HG03342 (cell line): Measurements from ENCODE around the gene DCAKD.

Source experiments
- ATAC-seq: cut with Tn5 transposase; IDR thresholded peaks from one replicate; pipeline ENCODE4 v1.9.1; 2021; ENCODE audit warnings: mild to moderate bottlenecking, moderate library complexity; ENCODE audit not compliant: unreplicated experiment

Gene DCAKD

DNA sequence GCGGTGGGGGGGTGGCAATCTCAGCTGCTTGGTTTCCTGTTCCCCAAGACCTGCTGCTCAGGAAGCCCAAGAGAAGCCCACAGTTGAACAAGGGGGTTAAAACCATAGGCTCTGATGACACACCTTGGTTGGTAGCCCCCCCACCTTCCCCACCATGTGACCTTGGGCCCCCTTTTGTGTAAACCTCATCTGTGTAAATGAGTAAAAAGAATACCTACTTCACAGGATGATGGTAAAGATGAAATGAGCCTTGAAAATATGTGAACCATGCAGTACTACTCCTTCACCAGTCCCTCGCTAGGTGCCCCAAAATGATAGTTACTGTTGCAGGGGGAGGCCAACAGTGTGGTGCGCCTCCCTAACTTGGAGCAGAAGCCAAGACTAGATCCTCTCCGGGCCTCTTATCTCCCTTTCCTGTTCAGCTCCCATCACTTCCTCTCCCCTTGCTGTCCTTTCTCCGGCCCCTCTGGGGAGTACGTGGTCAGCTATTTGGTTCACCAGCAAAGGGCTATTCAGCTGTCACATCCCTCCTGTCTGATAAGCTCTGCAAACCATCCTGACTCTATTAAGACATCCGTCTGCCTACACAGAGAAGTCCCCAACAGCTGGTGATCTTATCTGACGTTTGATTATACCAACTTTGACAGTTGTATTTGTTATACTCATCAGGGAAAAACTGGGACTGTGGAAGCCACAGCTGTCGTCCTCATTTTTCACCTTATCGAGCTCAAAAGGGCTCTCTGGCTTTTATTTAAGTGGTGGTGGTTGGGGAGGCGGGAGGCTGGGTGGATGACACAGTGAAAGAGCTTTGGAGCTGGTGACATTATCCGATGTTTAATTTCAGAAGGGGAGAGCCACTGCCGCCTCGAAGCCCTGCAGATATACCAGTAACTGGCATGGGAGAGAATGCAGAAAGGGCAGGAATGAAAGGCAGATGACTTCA, 19.9 kb downstream of the DCAKD start:
- ATAC-seq: no peak

DNA sequence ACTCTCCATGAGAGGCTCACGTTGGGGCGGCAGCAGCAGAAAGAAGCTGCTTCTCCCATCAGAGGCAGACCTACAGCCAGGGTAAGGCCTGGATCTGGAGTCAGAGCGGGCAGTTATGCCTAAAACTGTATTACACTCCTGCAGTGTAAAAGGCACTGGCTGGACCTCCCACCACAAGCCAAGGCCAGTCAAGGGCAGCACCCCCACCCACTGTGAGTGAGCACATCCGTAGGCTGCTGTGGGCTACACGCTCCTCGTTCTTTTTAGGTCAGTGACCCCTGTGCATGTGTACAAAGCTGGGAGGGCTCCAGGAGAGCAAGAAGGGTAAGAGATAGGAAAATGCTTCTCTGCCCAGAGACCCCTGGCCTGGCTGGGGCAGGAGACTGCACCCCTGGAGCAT, 20.7 kb downstream of the DCAKD start:
- ATAC-seq: no peak

DNA sequence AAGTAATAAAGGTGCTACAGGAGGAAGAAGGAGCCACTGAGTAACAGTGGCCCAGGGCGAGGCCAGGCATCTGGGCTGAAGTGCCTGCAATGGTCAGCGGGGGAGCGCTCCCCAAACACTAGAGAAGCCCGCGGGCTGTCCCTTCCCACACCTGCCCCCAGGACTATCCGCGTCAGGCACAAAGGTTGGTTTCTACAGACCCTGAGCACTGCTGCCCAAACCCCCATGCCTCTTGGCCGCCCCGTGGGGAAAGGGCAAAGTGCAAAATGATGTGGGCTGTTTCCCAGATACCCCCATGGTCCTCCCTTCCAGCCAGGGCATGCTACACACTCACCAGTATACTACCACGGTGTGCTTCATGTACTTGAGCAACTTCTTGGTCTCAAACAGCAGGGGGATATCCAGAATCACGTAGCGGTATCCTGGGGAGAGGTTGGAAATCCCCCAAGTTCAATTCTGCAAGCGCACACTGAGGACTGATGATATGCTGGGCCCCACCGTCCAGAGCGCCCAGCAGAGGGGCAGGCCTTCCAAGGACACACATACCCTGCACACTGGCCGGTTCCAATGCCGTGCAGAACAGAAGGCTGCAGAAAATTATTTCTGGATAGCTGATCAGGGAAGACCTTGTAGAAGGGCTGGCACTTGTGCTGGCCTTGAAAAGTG, 21.5 kb downstream of the DCAKD start:
- no peak for ATAC-seq

GRCh38 chr17:45029096-45029495, 22.3 kb downstream of the DCAKD start:
- no peak for ATAC-seq

DNA sequence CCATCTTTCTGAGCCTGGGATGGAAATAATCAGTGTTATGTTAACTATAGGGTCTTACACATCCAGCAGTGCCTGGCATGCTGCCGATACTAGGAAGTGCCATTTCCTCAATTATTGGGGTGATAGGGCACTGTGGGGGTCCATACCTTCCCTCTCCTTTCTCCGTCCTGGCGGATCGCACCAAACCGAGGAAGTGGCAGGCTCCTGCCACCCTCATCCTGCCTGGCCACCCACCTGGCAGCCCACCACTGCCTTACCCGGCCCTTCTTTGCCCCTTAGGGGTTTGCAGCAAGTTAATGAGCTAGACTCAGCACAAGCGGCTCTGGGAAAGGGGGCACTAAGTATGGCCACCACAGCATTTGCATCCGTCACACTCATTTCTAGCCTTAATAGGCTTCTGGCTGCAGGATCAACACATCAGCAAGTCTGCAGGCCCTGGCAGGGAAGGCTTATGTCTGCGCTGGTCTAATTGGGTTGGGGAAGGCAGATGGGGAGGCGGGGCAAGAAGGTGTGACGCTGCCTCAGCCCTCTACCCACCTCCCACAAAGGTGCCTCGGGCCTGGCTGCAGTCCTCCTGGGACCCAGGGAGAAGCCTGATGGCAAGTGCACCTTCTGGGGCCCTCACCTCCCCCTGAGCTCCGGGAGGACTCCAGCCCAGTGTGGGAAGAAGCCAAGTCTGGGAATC, 28.6 kb downstream of the DCAKD start:
- ATAC-seq: no peak

DNA sequence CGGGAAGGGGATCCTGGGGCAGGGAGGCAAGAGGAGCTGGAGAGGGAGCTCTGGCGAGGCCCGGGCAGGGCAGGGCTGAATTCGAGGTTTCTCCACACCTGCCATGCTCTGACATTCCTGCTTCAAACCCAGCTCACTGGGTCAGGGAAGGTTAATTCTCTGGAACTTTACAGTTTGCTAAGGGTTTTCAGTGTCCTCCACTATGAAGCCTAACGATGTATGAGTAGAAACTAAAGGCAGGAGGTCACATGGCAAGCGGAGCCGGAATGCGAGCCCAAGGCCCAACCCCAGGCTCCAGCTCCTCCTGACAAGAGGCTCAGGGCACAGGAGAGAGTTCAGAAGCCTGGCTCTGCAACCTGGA, 29.2 kb downstream of the DCAKD start:
- no peak for ATAC-seq

DNA sequence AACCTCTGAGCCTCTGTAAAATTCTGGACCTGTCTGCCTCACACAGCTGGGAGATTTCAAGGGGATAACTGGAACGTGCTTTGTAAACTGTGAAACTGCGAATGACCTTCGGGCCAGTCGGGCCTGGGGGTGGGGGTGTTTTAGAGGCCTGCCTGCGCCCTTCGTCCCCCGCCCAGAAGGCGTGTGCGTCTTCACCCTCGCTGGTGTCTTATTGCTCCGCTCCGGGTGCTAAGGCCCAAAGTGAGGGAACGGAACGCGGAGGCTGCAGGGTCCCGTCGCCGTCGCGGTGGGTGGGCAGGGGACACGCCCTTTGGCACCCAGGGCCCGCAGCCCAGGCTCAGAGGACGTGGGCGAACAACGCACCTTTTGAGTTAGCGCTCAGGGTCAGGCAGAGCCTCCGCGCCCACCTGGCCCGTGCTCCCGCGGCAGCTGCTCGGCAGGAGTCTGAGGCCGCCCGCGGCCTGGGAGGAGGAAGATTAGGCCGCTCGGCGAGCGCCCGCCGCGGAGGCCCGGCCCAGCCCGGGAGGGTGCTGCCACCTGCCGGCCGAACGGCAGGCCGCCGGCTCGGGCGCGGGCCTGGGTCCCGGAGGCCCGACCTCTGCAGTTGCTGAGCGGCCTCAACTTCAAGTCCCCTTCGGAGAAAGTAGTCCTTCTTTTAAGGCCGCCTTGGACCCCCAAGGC, 29.7 kb downstream of the DCAKD start:
- ATAC-seq: peak; percentile 54

- ATAC-seq: no peak
These were observed 30.9 kb downstream of the DCAKD start for GRCh38 chr17:45020354-45021138.

DNA sequence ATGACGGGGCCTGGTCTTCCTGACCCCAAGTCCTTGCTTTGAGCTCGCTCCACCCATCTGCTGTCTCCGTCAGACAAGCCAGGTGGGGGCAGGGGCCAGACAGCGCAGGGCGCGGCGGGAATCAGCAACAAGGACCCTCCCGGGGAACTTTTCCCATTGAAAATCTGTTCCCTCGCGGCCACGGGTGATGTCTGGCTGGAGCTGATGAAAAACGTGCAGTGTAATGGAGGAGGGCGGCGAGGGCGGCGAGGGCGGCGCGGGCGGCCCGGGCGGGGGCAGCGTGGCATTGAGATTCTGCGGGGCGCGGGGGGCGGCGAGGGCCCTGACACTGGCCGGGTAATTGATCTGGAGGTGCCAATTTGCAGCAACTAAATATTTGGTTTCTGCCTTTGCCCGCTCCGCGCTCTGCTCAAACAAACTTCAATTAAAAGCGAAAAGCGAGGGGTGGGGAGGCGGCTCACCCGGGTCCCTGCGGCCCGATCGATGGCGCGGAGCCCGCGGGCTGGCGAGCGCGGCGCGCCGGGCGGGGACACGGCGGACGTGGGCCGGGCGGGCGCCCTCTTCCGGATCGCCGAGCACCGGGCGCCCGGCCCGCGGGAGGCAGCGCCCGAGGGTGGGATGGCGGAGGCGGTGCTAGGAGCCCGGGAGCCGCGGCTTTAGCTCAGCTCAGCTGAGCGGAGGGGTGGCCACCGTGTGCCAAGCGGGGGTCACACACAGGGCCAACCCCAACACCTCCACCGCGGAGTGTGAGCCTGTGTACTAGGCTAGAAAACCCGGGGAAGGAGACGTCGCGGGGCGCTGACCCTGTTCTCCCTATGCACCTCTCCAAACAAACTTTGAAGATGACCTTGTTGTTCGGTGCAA, 32.4 kb downstream of the DCAKD start:
- no peak for ATAC-seq

DNA sequence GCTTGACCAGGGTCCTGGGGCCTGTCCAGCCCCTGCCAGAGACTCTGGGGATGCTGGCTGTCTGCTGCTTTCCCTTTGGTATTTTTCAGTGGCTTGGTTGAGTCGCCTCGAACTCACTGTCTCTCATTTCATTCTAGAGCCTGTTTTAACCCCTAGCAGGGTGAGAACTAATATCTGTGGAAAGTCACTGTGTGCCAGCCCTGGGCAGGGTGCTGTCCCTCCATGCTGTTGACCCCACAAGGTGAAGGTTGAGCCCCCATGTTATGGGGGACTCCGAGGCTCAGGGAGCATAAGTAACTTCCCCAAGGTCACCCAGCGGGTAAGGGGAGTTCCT, 33.0 kb downstream of the DCAKD start:
- ATAC-seq: no peak

DNA sequence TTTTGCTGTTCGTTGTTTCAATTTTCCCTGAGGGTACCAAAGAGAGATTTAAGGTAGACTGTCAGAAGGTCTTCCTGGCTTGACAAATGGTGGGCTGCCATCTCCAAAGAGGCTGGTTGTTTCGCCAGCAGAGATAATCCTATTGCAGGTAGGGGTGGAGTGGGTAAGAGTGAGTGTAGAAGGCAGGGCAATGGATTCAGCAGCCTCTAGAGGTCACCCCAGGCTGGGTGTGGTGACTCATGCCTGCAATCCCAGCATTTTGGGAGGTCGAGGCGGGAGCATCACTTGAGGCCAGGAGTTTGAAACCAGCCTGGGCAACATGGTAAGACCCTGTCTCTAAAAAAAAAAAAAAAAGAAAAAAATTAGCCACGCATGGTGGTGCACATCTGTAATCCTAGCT, 34.6 kb downstream of the DCAKD start:
- no peak for ATAC-seq

DNA sequence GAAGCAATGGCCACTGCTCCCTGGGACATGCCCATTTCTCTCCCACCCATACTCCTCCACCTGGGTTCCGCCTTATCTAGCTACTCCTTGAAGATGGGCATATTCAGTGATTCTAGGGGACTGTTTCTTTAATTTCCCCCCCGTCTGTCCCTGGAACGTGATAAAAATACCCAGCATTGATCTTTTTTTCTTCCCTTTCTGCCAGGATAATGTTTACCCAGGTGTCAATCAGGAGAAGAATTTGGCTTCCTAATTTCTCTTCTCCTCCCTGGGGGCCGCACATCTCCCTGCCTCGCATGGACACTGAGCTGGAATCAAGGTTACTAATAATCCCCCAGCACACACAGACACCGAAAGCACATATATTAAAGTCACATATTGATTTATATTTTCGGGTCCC, 35.2 kb downstream of the DCAKD start:
- no peak for ATAC-seq

- no peak for ATAC-seq
These were observed 38.1 kb downstream of the DCAKD start for GRCh38 chr17:45013021-45013997.

- no peak for ATAC-seq
These were observed 39.7 kb downstream of the DCAKD start for GRCh38 chr17:45011767-45012166.

GRCh38 chr17:45009676-45010467, 41.6 kb downstream of the DCAKD start:
- ATAC-seq: no peak

DNA sequence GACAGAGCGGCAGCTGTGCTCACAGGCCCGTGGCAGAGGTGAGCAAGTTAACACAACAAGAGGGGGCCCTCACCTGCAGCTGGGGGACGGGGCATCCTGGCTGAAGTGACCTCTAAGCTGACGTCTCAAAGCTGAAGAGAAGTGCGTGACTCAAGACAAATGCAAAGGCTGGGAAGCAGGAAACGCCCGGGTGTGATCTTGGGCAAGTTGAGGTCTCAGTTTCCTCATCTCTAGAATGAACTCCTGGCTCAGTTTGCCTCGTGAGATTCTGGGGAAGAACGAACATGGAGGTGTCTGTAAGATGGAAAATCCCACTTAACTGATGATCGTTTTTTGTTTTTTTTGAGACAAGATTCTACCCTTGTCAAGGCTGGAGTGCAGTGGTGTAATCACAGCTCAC, 43.2 kb downstream of the DCAKD start:
- no peak for ATAC-seq

DNA sequence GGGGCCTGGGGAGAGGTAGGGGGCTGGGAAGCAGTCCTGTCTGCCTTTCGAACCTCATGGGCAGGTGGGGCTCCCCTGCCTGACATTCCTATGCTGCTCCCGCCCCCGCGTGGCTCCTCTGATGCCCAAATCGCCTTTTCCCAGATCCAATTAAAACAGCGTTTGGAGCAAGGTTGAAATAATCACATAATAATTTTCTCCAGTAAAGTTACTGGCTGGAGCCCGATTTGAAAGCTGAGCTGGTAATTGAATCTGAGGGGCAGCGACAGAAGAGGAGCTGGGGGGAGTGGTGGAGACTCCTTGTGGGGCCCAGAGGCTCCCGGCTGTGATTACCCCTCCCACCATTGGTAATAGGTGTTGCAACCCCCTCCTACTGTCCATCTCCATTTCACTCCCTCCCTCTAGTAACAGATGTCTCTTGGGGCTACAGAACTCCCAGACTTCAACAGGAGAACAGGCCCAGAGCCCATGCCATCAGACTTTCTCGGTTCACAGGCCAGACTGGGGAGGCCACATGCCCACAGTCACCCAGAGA, 44.4 kb downstream of the DCAKD start:
- no peak for ATAC-seq
